ENCODE results near the gene MEI1.

GRCh38 chr22:41831383-41831782 is 132.1 kb downstream of the MEI1 start:
- no peak for TF ChIP-seq POLR2A (IDR thresholded peaks at IDR 0.05)
- TF ChIP-seq CTCF (IDR thresholded peaks at IDR 0.05): no peak

All from testis (tissue), 2 donors.